ENCODE results near the gene VTN. TPM values are rescaled to one million over a fixed set of nuclear protein-coding genes. Genes with fewer than 3 reads are reported as not detected.

The VTN gene, protein sequence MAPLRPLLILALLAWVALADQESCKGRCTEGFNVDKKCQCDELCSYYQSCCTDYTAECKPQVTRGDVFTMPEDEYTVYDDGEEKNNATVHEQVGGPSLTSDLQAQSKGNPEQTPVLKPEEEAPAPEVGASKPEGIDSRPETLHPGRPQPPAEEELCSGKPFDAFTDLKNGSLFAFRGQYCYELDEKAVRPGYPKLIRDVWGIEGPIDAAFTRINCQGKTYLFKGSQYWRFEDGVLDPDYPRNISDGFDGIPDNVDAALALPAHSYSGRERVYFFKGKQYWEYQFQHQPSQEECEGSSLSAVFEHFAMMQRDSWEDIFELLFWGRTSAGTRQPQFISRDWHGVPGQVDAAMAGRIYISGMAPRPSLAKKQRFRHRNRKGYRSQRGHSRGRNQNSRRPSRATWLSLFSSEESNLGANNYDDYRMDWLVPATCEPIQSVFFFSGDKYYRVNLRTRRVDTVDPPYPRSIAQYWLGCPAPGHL
- under 0.01 and 0.54 TPM in 2 replicates for total RNA-seq

DNA sequence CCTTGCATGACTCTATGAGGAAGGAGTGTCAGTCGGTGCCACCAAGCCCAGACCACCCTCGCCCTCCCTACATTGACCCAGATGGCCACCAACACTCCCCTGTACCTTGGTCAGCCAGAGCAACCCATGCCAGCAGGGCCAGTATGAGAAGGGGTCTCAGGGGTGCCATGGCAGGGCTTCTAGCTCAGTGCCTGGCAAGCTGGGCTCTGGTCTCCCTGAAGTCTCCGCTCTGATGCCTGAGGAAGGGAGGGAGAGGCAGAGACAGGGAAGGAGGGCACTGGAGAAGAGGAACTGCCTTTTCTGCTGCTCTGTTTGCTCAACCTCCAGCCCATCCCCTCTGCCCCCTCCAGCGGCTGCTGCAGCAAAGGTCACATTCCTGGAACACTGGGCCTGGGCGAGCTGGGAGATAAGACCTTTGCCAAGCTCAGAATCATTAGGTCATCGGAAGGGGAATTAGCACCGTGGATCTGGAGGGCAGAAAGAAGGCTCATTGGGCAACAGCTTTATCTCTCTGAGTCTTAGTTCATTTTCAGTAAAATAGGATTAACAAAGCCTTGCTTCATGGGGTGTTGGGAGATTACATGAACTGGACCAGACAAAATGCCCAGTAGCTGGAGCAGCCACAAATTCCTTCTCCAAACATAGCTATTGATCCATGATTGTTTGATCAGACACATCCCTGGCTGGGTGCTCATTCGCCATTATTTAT lies at the start of gene VTN:
TSS of gene VTN (minus strand) at position 273 of the 709 bp plus-strand sequence. CDS start at position 169, 104 bp downstream.

DNA sequence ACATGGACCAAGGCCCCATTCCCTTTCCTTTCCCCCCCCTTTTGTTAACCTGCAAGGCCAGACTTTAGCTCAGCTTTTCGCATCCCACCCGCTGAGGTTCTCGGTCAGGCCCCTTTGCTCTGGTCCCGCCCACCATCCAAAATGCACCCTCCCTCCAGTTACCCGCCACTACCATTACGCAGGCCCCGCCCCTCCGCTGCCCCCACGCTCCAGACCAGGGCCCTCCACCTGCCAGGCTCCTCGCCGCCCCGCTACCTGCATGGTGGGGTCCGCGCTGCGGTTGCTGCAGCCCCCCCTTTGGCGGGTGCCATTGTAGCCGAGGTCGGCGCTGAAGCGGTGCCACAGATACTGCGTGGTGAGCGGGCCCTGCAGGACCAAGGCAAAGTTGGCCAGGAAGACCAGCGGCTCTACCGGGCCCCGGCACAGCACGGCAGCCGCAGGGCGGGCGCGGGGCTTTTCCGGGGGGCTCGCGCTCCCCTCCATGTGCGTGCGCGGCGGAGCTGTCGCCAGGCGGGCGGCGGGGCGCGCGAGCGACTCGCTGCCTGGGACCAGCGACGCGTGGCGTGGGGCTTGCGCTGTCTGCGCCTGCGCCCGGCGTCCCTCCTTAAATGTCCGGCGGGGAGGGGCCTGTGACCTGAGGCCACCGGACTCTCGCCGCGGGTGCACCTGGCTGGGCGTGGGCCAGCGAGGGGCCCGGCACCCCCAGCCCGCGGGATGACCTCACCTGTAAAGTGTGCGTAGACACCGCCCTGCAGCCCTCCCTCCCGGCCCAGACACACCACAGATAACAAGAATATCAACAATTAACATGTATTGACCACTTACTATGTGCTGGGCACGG lies 35.7 kb upstream of the VTN start, which contains the start of gene SLC46A1:
TSS of gene SLC46A1 (minus strand) at position 581 of the 841 bp plus-strand sequence. CDS start at position 483, 98 bp downstream.

DNA sequence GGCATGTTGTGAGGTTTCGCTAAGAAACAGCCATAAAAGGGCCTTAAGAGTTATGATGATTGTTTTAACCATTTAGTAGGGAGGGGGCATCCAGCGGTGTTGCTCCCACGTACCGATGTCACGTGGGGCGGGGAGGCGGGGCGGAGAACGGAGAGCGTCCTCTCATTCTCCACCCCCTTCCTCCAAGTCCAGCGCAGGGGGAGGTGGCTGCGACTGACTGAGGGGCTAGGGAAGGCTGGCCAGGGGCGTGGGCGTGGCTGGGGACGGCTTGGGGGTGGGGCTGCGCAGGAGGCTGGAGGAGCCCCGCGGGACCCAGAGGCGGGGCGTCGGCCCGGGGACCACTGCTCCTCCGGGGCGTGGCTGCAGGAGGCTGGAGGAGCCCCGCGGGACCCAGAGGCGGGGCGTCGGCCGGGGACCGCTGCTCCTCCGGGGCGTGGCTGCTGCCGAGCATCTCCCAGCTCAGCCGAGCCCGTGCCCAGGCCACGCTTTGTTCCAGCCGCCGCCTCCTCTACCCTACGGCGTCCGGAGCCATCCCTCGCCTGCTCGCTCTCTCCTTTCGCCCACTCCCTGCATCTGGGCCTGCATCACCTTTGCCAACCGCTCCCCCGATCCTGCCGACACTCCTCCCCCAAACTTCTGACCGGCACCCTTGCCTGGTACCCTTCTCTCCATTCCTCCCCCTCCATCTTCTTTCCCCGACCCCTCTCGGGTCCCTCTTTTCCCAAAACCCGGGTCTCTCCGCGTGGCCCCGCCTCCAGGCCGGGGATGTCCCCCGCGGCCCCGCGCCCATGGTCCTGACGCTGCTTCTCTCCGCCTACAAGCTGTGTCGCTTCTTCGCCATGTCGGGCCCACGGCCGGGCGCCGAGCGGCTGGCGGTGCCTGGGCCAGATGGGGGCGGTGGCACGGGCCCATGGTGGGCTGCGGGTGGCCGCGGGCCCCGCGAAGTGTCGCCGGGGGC lies 1.4 kb upstream of the VTN start, which contains the start of gene SARM1:
TSS of gene SARM1 (plus strand) at position 450 of the 958 bp plus-strand sequence. CDS start at position 789, 339 bp downstream.

DNA sequence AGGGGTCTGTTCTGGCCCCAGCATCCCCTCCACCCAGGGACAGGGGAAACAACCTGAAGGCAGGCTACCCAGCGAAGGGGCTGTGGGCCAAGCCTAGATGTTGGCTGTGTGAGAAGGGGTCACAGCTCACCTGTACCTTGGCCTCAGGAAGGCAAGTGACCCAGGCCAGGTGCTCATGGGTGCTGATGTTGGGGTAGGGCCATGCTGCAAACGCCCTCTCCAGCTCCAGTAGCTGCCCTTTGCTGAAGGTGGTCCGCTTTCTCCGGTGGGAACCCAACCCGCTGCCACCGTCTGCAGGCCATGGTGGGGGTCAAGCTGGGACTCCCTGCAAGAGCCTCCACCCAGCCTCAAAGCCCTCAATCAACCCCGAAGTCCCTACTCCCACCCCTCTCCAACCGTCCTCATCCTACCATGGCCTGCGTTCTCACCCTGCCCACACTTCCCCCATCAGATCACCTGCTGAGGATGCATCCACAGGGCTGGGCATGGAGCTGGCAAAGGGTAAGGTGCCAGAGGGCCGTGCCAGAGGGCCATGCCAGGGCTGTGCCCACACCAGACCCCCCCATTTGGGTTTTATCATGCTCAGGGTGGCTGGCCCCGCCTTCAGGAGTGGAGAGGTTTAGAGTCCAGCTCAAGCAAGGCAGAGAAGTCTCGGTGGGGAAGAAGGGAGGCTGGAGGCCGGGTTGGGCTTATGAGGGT lies 5.3 kb downstream of the VTN start, which contains the start of gene SEBOX:
TSS of gene SEBOX (minus strand) at position 535 of the 699 bp plus-strand sequence. CDS start at position 487, 48 bp downstream.

DNA sequence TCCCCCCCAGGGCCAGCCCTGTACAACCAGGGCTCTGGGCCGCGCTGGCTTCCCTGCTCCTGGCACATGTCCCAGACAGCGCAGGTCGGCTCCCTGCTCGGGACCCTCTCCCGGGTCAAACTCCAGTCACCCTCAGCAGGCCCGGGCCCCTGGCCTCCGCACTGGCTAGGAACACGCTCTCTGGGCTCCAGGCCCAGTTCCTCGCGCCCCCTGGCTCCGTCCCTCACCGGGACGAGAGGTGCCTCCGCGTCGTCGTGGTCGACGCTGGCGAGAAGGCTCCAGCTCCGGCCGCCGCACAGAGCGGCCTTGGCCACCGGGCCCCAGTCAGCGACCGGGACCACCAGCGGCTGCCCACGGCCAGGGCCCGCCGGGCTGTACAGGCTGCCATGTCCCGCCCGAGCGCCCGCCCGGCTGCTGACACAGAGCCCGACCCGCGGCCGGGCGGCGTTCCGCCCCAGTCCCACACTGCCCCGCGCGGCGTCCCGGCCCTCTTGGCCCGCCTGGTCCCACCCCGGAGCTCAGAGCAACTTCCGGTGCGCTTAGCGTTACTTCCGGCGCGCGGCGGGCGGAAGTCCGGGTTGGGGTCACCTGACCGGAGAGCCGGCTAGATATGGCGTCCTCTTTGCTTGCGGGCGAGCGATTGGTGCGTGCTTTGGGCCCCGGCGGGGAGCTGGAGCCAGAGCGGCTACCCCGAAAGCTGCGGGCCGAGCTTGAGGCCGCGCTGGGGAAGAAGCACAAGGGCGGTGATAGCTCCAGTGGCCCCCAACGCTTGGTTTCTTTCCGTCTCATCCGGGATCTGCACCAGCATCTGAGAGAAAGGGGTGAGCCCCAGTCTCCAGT lies 12.8 kb downstream of the VTN start, which contains the start of gene POLDIP2:
TSS of gene POLDIP2 (minus strand) at position 467 of the 840 bp plus-strand sequence. CDS start at position 388, 79 bp downstream.

DNA sequence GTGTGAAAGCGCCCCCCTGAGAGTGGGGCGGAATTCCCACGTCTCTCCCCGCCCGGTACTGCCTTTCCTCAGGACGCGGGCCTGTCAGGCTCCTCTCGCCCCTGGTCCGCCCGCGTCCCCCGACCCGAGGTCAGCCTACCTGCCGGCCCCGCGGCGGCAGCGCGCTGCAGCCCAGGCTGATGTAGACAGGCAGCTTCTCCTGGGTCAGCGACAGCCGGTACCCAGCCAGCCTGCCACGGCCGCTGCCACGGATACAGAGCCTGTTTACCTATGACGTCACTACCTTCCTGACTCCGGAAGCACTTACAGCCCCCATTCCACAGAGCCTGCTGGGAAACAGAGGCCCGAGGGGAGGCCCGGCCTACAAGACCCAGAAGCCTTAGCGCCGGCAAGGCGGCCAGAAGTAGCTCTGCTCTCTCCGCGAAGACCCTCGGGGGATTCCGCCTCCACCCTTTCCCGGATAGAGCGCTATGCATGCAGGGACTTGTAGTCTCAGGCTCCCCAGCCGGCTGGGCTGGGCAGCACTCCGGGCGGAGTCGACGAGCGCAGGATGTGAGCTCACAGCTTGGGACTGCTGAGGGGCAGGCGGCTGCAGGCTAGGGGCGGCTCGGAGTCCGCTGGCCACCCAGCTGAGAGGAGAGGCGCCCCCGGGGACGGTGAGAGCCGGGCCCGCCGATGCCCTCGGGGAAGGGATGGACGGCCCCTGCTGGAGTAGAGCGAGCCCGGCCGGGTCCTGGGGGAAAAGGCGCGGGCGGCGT lies 34.7 kb downstream of the VTN start, which contains the start of the genes IFT20 and TNFAIP1:
TSS of gene IFT20 (minus strand) at position 272 of the 758 bp plus-strand sequence. CDS start 3,487 bp downstream, outside the sequence.
TSS of gene TNFAIP1 (plus strand) at position 561 of the 758 bp plus-strand sequence. CDS start 3,761 bp downstream, outside the sequence.

DNA sequence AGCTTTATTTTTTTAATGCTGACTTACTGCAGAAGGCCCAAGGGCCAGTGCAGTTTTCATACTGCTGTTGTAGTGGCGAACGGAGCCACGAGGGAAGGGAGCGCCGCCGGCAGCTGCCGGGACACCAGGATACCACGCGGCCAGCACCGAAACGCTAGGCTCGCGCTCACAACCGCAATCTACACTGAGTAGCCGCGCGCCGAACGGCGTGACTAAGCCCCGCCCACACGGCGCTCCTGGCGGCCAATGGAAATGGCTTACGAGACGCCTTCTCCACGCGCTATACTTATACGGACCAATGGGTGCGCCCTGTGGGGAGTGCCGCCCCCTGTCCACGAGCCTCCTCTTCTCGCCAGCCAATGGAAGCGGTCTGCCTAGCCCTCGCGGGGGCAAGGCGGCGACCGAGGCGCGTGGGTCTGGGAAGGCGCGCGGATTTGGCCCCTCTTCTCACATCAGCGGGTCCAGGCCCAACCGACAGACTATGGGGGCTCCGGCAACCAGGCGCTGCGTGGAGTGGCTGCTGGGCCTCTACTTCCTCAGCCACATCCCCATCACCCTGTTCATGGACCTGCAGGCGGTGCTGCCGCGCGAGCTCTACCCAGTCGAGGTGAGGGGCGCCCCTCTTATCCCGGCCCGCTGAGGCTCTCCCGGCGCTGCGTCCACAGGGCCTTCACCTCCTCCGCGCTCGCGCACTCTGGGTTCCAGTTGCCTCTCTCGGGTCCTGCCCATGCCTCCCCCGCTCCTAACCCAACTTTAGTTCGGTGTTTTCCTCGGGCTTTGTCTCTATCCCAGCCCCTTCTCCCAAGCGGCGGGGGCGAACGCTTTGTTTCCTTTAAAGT lies 51.1 kb downstream of the VTN start, which contains the start of gene TMEM97:
TSS of gene TMEM97 (plus strand) at position 442 of the 839 bp plus-strand sequence. CDS start at position 482, 40 bp downstream.

Other genes with a start within 250 kb of the VTN start
- gene TMEM97, start 51.1 kb downstream of the VTN start, total RNA-seq, result 11.8 and 11.9 TPM in 2 replicates
- gene IFT20, start 34.8 kb downstream of the VTN start, total RNA-seq, result 53.5 and 58.5 TPM in 2 replicates
- gene TNFAIP1, start 34.5 kb downstream of the VTN start, total RNA-seq, result 38.5 and 72.3 TPM in 2 replicates
- 47.9 and 92.5 TPM in 2 replicates for gene POLDIP2, start 12.8 kb downstream of the VTN start, total RNA-seq
- gene SEBOX, start 5.1 kb downstream of the VTN start, total RNA-seq, result not detected in 2 replicates
- gene SARM1, start 1.4 kb upstream of the VTN start, total RNA-seq, result 1.8 and 4.7 TPM in 2 replicates
- 6.3 and 7.4 TPM in 2 replicates for gene SLC46A1, start 35.9 kb upstream of the VTN start, total RNA-seq
- gene SLC13A2, start 103.3 kb upstream of the VTN start, total RNA-seq, result not detected in 2 replicates
- not detected in 2 replicates for gene FOXN1, start 136.0 kb upstream of the VTN start, total RNA-seq
- 19.2 and 23.3 TPM in 2 replicates for gene UNC119, start 182.3 kb upstream of the VTN start, total RNA-seq
- 73.8 and 95.4 TPM in 2 replicates for gene PIGS, start 201.2 kb upstream of the VTN start, total RNA-seq
- 19.6 and 25.2 TPM in 2 replicates for gene ALDOC, start 206.6 kb upstream of the VTN start, total RNA-seq
- 8.6 and 12.8 TPM in 2 replicates for gene SPAG5, start 228.7 kb upstream of the VTN start, total RNA-seq
- gene RSKR, start 243.9 kb upstream of the VTN start, total RNA-seq, result 5.9 and 7.9 TPM in 2 replicates

Measured in placental epithelial cell (primary cell).